ENCODE data around the gene KCNA5.
A peak's percentile ranks its signal among the peaks of the same experiment; 100 is the strongest.

KCNA5 gene

GRCh38 chr12:5043589-5044419, at the start of gene KCNA5:
KCNA5 (plus strand) TSS chr12:5043879; CDS start chr12:5044148, 269 bp downstream.
- no peak for DNase-seq

DNA sequence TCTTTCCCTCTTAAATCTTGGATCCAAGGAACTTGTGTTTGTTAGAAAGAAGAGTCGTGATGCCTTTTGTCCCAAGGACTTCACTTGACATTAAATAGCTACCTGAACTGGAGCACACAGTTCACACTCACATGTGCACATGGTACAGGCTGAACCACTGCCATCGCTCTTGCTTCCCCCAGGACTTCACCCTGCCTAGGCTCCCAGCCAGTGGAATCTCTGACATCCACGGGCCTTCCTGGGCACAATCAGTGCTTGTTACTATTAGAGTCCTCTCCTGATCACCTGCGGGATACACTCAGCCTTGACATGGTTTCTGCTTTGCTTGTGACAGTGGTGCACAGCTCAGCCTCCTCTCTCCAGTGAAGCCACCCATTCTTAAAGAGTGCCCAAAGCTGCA, 49.1 kb upstream of the KCNA5 start:
- no peak for DNase-seq

GRCh38 chr12:4996714-4997113, 47.0 kb upstream of the KCNA5 start:
- DNase-seq, result no peak

DNA sequence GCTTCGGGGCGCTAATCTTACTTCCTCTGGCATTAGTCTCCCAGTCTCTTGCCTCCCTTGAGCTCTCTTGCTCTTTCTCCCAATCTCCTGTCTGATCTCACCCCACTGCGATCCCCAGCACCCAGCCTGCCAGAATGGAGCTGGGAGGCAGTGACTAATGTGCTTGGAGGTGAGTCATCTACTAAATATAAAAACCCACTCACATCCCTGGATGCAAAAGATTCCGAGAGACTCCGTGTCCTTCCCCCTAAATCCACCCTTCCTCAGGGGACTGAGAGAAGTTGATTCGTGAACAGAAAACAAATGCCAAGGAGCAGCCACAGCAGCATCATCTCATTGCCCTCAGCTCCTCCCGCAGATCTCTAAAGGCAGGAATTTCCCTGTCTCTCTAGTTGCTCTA, 45.7 kb upstream of the KCNA5 start:
- peak; percentile 89 for DNase-seq

DNA sequence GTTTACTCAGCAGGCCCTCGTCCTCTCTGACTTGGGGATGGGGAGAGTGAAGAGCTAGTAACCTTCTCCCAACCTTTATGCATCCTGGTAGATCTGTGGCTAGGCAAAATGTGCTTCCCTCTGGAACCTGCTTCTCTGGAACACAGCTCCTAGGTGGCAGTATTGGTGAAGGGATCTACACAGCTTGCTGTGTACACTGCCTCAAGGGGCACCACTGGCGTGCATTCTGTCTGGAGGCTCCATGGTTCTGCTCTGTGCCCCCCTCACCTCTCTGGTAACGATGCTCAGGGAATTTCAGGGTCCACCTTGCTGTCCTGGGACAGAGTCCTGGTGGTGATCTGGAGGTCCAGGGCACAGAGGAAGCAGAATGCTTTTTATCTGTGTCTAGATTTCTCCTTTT, 43.5 kb upstream of the KCNA5 start:
- DNase-seq, result no peak

- DNase-seq, result no peak
These were observed 42.9 kb upstream of the KCNA5 start for GRCh38 chr12:5000658-5001385.

DNA sequence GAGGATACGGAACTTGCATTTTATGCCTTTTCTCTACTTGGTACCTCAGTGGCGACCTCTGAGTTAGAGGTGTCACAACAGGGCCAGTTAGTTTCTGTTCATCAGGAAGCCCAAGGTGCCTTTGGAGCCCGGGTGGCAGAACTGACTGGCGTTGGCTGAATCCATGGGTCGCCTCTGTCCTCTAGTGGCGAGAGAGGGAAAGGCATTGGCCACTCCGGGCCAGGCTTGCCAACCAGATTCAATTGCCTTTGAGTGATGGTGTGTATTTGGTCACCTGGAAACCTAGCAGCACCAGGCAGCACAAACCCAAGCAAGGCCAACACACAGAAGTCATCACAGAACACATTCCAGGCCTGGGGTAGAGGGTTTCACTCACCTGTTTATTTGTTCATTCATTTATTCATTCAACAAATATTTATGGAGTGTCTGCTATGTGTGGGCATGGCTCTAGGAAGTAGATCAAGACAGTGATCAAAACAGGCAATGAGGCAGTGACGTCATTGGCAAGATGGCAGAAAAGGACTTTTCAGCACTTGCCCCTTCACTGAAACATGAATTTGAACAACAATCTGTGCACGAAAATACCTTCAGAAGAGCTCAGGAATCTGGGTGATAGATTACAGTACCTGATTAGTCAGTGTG, 40.5 kb upstream of the KCNA5 start:
- peak; percentile 63 for DNase-seq

- DNase-seq, result no peak
These were observed 35.0 kb upstream of the KCNA5 start for GRCh38 chr12:5008661-5009060.

- no peak for DNase-seq
These were observed 33.5 kb upstream of the KCNA5 start for GRCh38 chr12:5010151-5010550.

DNA sequence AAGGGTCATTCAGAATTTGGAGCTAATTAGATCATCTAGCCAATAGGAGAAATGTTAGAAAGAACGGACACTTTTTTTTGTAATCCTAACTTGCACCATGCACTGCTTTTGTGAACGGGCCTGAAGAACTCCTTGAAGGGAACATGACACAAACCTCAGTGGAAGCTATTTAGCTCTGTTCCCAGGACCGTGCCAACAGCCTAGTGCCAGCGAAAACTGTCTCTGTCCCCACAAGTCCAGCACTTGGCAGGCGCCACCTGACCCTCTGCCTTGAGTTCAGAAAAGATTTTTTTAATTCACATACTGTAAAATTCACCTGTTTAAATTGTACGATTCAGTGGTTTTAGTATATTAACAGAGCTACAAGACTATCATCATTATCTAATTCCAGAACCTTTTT, 31.3 kb upstream of the KCNA5 start:
- no peak for DNase-seq

GRCh38 chr12:5013266-5013730, 30.4 kb upstream of the KCNA5 start:
- DNase-seq, result no peak

DNA sequence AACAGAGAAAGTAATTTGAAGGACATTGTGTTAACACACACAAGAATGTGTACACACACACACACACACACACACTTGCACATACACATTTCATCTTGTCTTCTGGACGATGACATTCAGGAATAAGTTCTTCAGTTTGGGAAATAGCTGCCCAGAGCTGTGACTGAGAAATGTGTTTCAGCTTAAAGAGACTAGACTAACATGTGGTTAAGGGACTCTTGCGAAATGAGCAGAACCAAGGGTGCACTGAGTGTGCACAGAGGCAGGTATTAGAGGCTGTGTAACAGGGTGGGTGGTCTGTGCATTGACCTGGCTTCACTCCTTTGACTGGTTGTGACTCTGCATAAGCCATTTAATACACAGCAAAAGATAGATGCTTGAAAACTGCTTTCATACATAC, 29.4 kb upstream of the KCNA5 start:
- DNase-seq, result no peak

DNA sequence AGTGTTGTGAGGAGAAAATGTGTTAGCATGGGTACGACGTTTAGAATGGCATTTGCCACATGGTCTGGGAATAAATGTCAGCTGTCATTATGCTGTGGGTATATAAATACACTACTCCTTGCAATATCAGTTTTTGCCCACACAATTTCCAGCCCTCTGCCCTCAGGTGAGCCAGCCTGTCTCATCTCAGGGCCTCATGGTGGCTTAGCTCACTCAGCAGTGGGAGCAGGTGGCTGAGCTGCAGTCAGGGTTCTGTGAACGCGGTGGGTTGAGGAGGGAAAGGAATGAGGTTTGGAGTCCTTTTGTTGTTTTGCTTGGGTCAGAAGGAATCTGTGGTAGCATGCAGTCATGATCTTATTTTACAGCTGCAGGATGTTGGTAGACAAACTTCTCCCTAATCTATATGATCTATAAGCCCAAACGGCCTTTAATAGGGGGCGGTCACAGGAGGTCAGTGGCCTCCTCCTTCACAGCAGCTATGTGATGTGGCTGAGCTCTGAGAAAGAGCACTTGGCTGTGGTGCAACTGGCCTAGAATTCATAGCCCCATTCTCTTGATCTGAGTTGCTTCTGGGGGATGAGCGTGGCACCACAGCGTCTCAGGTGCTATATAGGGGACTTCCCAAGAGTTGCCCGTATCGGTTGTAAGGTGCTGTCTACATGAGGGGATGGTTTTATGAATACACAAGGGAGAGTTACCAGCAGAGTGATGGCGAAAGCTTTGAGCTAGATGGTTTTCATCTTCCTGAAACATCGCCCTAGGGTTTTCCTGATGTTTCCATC, 27.8 kb upstream of the KCNA5 start:
- DNase-seq, result no peak

DNA sequence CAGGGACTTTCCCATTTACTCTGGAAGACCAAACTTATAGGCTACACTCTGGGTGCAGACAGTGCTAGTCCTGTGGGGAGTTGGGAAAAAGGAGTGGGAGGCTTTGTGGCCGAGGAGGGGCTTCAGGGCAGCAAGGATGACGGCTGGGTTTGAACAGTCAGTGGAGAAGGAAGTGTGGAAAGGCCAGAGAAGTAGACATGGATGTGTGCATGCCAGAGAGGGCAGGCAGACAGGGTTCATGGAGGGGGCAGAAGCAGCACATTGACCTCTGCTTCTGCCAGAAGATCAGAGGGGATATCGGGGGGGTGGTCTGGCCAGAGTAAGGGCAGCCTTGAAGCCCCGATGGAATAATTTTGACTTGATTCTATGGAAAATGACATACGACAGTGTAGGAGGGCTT, 27.2 kb upstream of the KCNA5 start:
- DNase-seq, result no peak

DNA sequence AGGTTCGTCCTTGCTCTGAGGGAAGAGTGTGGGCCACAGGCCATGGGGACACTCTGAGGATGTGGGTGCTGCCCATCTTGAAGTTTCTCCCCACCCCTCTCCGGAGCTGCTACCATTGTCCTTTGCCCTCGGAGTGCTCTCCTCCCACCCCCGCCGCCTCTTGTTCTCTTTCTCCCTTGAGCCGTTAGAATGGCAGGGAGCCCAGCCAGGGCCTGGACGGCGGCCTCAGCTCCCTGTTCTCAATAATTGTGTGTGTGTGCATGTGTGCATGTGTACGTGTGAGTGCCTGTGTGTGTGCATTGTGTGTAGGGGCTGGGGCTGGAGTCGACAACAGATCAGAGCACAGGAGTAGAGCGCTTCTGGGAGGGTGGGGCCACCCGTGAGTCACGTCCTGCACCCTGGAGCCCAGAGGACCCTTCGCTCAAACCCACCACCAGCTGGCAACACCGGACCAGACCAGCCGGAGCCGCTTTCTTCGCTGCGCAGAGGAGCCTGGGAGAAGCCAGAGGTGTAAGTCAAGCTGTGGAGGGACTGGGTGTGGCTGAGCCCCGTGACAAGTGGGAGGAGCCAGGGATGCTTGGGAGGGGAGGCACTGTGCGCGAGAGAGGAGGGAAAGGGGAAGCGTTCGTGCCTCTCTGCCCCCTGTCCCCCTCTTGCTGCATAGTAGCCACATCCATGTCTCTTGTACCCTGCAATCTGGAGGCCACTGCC, 25.9 kb upstream of the KCNA5 start:
- DNase-seq, result no peak

DNA sequence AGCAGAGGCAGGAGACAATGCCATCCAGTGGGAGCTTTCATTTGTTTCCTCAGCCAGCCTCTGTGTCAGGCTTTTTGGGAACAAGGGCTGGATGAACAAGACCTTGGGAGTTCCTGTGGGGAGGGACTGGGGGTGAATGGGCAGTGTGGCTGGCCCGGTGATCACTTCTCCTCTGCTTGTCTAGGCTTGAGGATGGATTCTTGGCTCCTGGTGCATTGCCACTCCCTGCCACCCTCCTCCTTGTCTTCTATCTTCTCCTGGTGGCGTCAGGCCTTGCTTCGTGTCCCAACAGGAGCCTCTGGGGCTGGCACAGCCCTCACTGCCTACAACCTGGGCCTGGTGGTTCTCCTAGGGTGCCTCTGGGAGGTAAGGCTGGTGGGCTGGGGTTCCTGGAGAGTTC, 25.0 kb upstream of the KCNA5 start:
- no peak for DNase-seq

DNA sequence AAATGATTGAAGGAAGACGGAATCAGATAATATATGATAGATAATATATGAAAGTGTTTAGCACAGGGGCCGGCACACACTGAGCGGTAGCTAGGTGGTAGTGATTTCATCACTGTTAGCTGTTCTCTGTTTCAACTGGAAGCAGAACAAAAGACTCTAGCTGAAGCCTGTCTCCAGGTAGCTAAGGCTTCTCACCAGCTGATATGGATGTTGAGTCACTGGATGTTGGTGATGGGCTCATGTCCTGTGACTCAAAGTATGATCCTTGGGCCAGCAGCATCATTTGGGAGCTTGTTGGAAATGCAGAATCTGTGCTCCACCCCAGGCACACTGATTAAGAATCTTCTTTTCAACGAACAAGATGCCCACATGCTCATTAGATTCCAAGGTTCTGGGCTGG, 21.7 kb upstream of the KCNA5 start:
- DNase-seq, result no peak

DNA sequence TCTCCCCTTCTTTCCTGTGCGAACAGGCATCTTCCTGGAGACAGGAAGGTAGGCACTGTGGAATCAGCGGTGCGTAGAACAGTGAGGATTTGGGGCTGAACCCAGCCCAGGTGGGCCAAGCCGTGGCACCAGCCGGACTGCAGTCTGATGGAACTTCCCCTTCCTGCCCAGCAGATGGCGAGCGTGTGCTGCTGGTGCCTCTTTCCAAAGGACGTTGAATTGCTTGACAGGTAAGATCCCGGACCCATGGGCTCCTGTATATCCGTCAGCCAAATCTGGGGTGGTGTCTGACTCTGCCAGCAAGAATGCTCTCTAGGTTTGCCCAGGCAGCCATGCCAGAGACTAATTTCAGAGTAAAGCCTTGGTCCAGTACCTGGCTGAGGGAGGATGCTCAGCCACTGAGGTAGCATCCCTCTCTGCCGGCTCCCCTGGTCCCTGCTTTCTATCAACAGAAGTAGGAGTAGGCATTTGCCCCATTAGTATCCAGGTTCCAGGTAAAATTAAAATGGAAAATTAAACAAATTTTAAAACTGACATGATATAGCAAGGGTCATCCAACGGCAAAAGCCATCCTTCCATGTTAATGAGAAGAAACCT, 21.1 kb upstream of the KCNA5 start:
- DNase-seq, result peak; percentile 54

DNA sequence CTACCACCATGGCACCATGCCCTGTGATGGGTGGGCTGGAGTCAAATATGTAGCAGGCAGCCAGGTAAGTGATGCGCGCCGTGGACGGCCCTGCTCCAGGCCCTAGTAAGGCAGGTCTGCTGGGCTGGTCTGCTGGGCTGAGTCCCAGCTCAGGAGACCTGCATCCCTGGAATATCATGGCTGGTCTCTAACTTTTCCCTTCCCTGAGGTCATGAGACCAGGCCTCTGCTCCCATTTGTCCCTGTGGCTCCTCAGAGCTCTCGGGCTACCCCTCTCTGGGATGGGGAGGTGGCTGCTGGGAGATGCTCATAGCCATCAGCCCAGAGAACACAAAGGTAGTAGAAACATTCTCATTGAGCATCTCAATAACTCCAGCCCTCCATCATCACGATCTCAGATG, 19.8 kb upstream of the KCNA5 start:
- no peak for DNase-seq

DNA sequence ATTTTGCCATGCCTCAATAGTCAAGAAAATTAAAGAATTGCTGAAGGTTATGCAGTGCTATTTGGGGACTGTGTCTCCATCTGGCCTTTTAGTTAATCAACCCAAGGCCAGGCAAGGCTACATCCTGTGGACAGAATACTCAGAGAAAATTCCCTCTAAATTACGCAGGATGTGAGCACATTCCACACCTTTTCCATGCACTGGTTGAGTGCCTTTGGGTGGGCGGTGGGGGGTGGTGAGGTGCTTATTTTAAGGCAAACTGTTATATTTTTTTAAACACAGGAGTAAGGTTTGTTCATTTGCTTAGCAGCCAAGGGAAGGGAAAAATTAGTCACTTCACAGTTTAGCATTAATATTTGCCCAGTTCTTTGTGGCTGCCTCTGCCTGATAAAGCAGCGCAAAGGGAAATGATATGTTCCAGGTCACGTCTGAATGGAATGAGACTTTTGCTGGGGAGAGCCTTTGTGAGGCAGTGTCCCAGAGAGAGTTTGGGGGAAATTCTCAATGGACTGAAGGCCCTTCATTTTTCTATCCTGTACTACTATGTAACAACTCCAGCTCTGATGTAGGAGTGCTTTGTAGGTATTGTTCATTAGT, 17.2 kb upstream of the KCNA5 start:
- peak; percentile 76 for DNase-seq

- DNase-seq, result no peak
These were observed 16.4 kb upstream of the KCNA5 start for GRCh38 chr12:5027046-5027821.

Measured in kidney glomerular epithelial cell (primary cell).